GM19238 (cell line): ENCODE measurements around the gene SFMBT1.

Experiments used
- DNase-seq: peaks from one replicate; pipeline ENCODE4 v3.0.0; 2011; ENCODE audit warnings: low spot score; ENCODE audit not compliant: insufficient read length

The SFMBT1 gene, protein sequence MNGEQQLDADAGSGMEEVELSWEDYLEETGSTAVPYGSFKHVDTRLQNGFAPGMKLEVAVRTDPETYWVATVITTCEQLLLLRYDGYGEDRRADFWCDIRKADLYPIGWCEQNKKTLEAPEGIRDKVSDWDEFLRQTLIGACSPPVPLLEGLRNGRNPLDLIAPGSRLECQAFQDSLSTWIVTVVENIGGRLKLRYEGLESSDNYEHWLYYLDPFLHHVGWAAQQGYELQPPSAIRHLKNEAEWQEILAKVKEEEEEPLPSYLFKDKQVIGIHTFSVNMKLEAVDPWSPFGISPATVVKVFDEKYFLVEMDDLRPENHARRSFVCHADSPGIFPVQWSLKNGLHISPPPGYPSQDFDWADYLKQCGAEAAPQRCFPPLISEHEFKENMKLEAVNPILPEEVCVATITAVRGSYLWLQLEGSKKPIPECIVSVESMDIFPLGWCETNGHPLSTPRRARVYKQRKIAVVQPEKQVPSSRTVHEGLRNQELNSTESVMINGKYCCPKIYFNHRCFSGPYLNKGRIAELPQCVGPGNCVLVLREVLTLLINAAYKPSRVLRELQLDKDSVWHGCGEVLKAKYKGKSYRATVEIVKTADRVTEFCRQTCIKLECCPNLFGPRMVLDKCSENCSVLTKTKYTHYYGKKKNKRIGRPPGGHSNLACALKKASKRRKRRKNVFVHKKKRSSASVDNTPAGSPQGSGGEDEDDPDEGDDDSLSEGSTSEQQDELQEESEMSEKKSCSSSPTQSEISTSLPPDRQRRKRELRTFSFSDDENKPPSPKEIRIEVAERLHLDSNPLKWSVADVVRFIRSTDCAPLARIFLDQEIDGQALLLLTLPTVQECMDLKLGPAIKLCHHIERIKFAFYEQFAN

DNA sequence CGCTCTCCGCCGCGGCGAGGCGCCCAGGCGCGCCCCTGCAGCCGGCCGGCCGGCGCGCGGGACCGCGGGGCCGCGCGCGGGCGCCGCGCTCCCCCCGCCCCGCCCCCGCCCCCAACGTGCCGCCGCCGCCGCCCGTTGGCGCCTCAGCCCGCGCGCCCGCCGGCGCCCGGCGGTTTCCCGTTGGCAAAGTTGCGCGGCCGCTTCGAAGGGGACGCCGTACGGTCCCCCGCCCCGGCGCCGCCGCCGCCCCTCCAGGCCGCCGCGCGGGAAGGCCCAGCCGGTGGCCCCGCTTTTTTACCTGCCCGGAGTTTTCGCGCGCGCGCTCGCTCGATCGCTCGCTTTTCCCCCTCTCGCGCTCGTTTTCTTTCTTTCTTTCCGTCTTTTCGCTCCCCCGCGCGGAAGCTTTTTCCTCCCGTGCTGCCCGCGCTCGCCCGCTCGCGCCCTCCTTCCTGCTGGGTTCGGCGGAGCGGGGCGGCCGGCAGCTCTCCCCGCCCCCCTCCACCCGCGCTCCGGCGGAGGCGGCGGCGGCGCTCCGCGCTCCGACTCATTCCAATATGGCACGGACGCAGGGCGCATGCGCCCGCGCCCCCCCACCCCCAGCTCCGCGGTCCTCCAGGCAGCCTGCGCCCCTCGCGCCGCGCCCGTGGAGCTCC lies at the start of gene SFMBT1:
SFMBT1 (minus strand) TSS at position 556 of the 653 bp plus-strand sequence. CDS start 76,945 bp downstream, outside the sequence.
- DNase-seq = peak; percentile 88

DNA sequence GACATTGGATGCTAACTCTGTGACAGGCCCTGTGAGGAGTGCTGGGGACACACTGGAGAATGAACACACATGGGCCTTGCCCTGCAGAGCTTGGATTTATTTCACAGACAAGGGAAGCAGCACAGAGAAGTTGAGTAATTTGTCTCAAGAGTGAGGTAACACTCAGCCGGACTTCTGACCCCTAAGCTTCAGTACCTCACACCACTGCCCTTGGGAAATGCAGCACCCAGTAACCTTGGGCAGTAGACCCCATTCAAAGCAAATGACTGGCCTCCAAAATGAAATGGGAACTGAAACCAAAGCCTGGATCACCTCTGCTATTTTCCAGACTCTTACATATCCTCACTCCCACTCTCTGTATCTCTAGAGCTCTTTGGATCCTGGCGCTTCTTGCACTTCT lies 47.1 kb upstream of the SFMBT1 start:
- no peak for DNase-seq

- no peak for DNase-seq
Measured at GRCh38 chr3:53092216-53092615, 46.3 kb upstream of the SFMBT1 start.

- DNase-seq = no peak
Measured at GRCh38 chr3:53091011-53091410, 45.1 kb upstream of the SFMBT1 start.

DNA sequence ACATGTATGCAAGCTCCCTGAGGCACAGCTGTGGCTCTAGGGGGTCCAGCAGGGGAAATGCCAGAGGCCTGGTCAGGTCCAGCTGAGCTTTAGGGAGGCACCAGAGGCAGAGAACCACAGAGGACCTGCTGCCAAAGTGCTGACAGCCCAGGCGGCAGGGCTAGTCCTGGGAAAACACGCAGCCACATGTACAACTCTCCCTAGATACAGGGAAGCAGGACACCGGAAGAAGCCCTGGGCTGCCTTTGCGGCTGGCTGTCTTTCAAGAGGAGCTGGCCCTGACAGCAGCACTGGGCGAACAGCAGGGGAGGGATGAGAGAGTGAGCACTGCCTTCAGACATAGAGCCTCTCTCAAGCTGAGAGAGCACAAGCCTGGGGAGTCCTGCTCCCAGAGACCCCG lies 43.6 kb upstream of the SFMBT1 start:
- DNase-seq = no peak

GRCh38 chr3:53085476-53085875 lies 39.6 kb upstream of the SFMBT1 start:
- no peak for DNase-seq

DNA sequence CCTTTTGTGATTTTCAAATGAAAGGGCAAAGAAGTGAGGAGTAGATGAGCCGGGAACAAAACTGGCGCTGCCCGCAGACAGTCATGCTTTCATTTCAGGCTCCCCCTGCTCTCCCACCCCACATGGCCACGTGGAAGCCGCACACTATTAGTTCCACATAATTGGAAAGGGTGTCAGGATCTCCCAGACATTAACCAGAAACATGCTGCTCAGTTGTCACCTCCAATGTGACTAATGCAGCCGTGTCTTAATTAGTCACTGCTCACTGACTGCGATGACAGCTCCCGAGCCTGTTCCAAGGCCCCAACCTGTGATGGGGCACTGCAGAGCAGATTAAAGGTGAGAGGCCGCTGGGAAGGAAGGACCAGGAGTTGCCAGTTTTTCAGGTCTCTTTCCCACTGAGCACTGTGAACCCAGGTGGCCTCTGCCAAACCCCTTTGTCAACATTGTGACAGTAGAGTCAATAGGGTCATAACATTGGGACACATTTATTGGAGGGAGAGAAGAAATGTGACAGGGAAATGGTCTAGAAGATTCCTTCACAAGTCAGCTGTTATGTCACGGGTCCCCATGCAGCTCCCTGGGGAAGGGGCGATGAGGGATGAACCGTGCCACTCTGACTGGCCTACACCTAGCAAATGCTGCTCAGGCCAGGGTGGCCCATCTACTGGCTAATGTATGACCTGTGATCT lies 38.6 kb upstream of the SFMBT1 start:
- no peak for DNase-seq

GRCh38 chr3:53083949-53084309 lies 38.1 kb upstream of the SFMBT1 start:
- no peak for DNase-seq

GRCh38 chr3:53083521-53083920 lies 37.6 kb upstream of the SFMBT1 start:
- no peak for DNase-seq

- DNase-seq = no peak
Measured at GRCh38 chr3:53082736-53083135, 36.9 kb upstream of the SFMBT1 start.

DNA sequence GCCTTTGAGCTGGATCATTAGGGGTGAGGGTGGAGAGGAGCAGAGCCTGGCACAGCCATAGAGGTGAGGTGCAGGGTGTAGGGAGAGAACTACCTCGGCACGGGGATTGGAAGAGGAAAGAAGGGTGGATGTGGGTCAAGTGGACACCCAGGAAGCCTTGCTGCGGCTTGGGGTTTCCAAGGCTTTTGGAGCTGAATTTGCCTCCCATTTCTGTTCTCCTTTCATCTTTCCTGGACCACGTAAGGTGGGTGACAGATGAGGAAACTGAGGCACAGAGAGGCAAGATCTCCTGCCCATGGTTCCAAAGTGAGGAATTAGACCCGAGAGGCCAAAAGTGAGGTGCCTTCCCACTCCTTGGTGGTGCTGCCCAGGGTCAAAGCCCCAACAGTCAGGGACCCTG lies 35.4 kb upstream of the SFMBT1 start:
- no peak for DNase-seq

- no peak for DNase-seq
Measured at GRCh38 chr3:53080612-53081205, 34.8 kb upstream of the SFMBT1 start.

DNA sequence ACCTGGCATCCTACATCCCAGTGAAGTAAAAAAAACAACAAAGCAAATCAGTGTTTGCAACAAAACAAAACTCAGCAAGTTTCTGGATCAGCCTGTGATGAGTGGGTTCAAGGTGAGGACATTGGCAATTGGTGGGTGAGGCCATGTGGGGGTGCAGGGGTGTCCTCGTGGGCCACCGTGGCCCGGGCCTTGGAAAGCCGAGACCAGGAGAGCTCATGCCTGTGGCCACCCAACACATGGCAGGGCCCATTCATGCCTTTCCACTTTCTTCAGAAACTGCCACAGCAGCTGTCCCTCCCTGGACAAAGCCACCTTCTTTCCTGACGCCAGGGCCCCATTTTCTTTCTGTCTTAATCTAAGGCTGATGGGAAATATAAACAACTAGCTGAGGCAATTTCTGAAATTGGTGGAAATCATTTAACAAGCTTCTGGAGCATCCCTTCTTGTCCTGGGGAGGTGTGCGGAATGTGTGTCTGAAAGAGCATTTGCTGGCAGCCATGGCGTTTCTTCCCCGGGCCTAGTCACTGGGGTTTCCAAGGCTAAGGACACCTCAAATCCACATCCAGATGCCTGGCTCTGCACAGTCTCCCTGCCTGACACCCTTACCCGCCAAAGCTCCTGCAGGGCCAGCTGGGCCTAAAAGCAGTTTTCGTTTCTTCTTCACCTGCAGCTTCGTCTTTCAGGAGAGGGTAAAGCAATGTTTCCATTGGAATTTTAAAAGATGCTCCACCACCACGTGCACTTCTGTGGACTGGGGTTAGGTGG lies 34.1 kb upstream of the SFMBT1 start:
- DNase-seq = no peak

- DNase-seq = no peak
Measured at GRCh38 chr3:53079147-53079546, 33.3 kb upstream of the SFMBT1 start.

DNA sequence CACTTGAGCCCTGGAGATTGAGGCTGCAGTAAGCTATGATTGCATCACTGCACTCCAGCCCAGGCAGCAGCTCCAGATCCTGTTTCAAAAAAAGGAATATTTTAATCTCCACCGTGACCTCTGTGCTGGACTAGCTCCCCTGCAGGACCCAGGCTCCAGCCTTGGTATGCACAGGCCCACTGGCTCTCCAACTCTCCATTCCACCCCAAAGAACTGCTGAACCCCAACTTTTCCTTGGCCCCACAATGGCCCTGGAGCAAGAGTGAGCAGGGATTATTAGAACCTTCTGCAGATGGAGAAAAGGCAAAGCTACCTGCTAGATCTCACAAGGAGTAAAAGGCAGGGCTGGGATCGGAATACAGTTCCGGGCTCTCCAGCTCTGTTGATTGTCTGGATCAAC lies 32.8 kb upstream of the SFMBT1 start:
- DNase-seq = no peak

- DNase-seq = no peak
Measured at GRCh38 chr3:53077476-53078220, 31.8 kb upstream of the SFMBT1 start.

- DNase-seq = no peak
Measured at GRCh38 chr3:53075743-53076140, 29.9 kb upstream of the SFMBT1 start.

- no peak for DNase-seq
Measured at GRCh38 chr3:53074761-53075742, 29.2 kb upstream of the SFMBT1 start.

- DNase-seq = no peak
Measured at GRCh38 chr3:53074366-53074696, 28.5 kb upstream of the SFMBT1 start.
